B cell (primary cell): ENCODE measurements around the gene IGSF3. TPM values are rescaled to one million over a fixed set of nuclear protein-coding genes. Genes with fewer than 3 reads are reported as not detected.

Experiments
- ATAC-seq: fragments of 200-7000 bp; cut with Tn5 transposase; one replicate; pipeline ENCODE4 v1.10.0; 2021; ENCODE audit warnings: low read depth, mild to moderate bottlenecking, moderate number of reproducible peaks, moderate library complexity
- CTCF ChIA-PET: fragments of 350-600 bp; sonication (Branson Sonifier 250); formaldehyde crosslinking; loops from one replicate; lab custom pipeline; 2021; ENCODE audit warnings: antibody characterized with exemption, inconsistent platforms; lab: Charles Lee
- POLR2A ChIA-PET: fragments of 350-600 bp; sonication (Branson Sonifier 250); formaldehyde crosslinking; loops from one replicate; lab custom pipeline; 2021; ENCODE audit warnings: antibody characterized with exemption; lab: Charles Lee
- DNase-seq: peaks from one replicate; pipeline ENCODE4 v3.0.0; 2013
- H2AFZ ChIP-seq: 2 replicates; pipeline ENCODE4 v1.6.1; 2012; ENCODE audit warnings: mild to moderate bottlenecking, low read depth, low read length; ENCODE audit not compliant: insufficient read depth, poor library complexity, severe bottlenecking
- H3K27ac ChIP-seq, 2 donors: 1 replicate in 1 of 2; 2 replicates in 1 of 2; pipeline ENCODE4 v1.5.1; 2012 to 2013; ENCODE audit warnings: low read length in 2 of 2, mild to moderate bottlenecking in 2 of 2, moderate library complexity in 1 of 2
- H3K27me3 ChIP-seq, 4 experiments: fragments of 200-600 bp in 1 of 4; sonication (generic) in 1 of 4; replicated peaks in 1 of 4; 1 replicate in 2 of 4; 2 replicates in 2 of 4; pipeline versions ENCODE4 v1.6.1 to v1.7.0; 2013 to 2016; ENCODE audit warnings: low read length in 3 of 4, mild to moderate bottlenecking in 2 of 4, mixed read lengths in 1 of 4, moderate library complexity in 1 of 4; ENCODE audit not compliant: insufficient read depth in 4 of 4, control insufficient read depth in 3 of 4; ENCODE audit errors: control extremely low read depth in 1 of 4
- H3K36me3 ChIP-seq, 2 experiments: replicated peaks in 1 of 2; 1 replicate in 1 of 2; 2 replicates in 1 of 2; pipeline versions ENCODE4 v1.6.1 to v1.7.1; 2013; ENCODE audit warnings: low read length in 1 of 2; ENCODE audit not compliant: insufficient read depth in 2 of 2, control insufficient read depth in 1 of 2; ENCODE audit errors: control extremely low read depth in 1 of 2, extremely low read depth in 1 of 2
- H3K4me1 ChIP-seq, 2 donors: fragments of 200-600 bp in 1 of 2; sonication (generic) in 1 of 2; 1 replicate in 1 of 2; 2 replicates in 1 of 2; pipeline versions ENCODE4 v1.5.1 to v1.6.1; 2013 to 2017; ENCODE audit warnings: low read length in 2 of 2; ENCODE audit not compliant: control insufficient read depth in 2 of 2, insufficient read depth in 2 of 2
- H3K4me2 ChIP-seq: replicated peaks from 2 replicates; pipeline ENCODE3; 2012; ENCODE audit warnings: mild to moderate bottlenecking, low read depth, low read length; ENCODE audit not compliant: poor library complexity, severe bottlenecking
- H3K4me3 ChIP-seq, 5 experiments: fragments of 200-600 bp in 1 of 5; sonication (generic) in 1 of 5; 1 replicate in 3 of 5; 2 replicates in 2 of 5; pipeline versions ENCODE4 v1.5.1 to v1.7.0; 2011 to 2016; ENCODE audit warnings: low read length in 4 of 5, mild to moderate bottlenecking in 4 of 5, low read depth in 2 of 5, control low read depth in 1 of 5, moderate library complexity in 1 of 5; ENCODE audit not compliant: insufficient read depth in 1 of 5; ENCODE audit errors: control extremely low read depth in 1 of 5, extremely low read depth in 1 of 5
- H3K79me2 ChIP-seq: fragments of 200-600 bp; sonication (generic); one replicate; pipeline ENCODE4 v1.6.0; 2016; ENCODE audit warnings: low read length; ENCODE audit not compliant: control insufficient read depth, insufficient read depth
- H3K9ac ChIP-seq: fragments of 200-600 bp; sonication (generic); 2 replicates; pipeline ENCODE4 v1.6.1; 2017; ENCODE audit warnings: mild to moderate bottlenecking, low read length, moderate library complexity
- H3K9me3 ChIP-seq, 3 donors: one replicate each; pipeline versions ENCODE4 v1.6.1 to v1.7.1; 2013; ENCODE audit warnings: low read length in 2 of 3; ENCODE audit not compliant: control insufficient read depth in 2 of 3, insufficient read depth in 1 of 3; ENCODE audit errors: control extremely low read depth in 1 of 3
- H4K20me1 ChIP-seq: 2 replicates; pipeline ENCODE4 v1.6.0; 2012; ENCODE audit warnings: mild to moderate bottlenecking, low read length; ENCODE audit not compliant: insufficient read depth, control insufficient read depth, poor library complexity, severe bottlenecking
- H3K27ac Mint-ChIP-seq: one replicate; pipeline ENCODE4 v1.8.0; 2021; ENCODE audit warnings: mixed read lengths
- H3K27me3 Mint-ChIP-seq: one replicate; pipeline ENCODE4 v1.8.0; 2021; ENCODE audit warnings: mixed read lengths
- H3K4me1 Mint-ChIP-seq: one replicate; pipeline ENCODE4 v1.8.0; 2021; ENCODE audit warnings: mixed read lengths
- H3K4me3 Mint-ChIP-seq: one replicate; pipeline ENCODE4 v1.8.0; 2021; ENCODE audit warnings: mixed read lengths
- H3K9me3 Mint-ChIP-seq: one replicate; pipeline ENCODE4 v1.8.0; 2022; ENCODE audit warnings: mixed read lengths; ENCODE audit not compliant: insufficient read depth
- EZH2 ChIP-seq: IDR thresholded peaks from 2 replicates; pipeline ENCODE4 v1.6.1; 2012; ENCODE audit warnings: borderline replicate concordance, low read depth, mild to moderate bottlenecking, moderate library complexity, low read length; ENCODE audit not compliant: insufficient read depth, poor library complexity, severe bottlenecking
- WGBS: methylation state at CpG from one replicate; pipeline ENCODE4 v1.1.5; 2013; ENCODE audit warnings: missing lambda C conversion rate; ENCODE audit not compliant: insufficient coverage; 5-methylcytosine and 5-hydroxymethylcytosine counted together
- intact Hi-C: fragments of 100-400 bp; cut with micrococcal nuclease; formaldehyde crosslinking; loops from one replicate; pipeline ENCODE4 v1.10.0; 2022
- polyA plus RNA-seq: library from polyadenylated mRNA; depleted of rRNA; stranded (reverse); fragments of >200 nt; gene quantifications from 2 replicates; pipeline ENCODE4 v1.2.3, GENCODE V29; 2012
- total RNA-seq, 2 donors: library from RNA; stranded (reverse); fragments of 120-200 nt in 1 of 2; gene quantifications; 1 replicate in 1 of 2; 2 replicates in 1 of 2; pipeline versions ENCODE4 v1.2.3 to v1.2.4, GENCODE V29; 2013 to 2022
- TF ChIP-seq, protein P1 (sequence below): fragments of 200-600 bp; IDR thresholded peaks from one replicate; pipeline ENCODE4 v1.8.0; 2022; ENCODE audit warnings: antibody characterized with exemption, mild to moderate bottlenecking

Gene IGSF3
- total and polyA plus RNA-seq, 2 donors (not counting 1 experiment from before 2014, with no cell fraction given) = 0.49 TPM; not detected in 1

DNA sequence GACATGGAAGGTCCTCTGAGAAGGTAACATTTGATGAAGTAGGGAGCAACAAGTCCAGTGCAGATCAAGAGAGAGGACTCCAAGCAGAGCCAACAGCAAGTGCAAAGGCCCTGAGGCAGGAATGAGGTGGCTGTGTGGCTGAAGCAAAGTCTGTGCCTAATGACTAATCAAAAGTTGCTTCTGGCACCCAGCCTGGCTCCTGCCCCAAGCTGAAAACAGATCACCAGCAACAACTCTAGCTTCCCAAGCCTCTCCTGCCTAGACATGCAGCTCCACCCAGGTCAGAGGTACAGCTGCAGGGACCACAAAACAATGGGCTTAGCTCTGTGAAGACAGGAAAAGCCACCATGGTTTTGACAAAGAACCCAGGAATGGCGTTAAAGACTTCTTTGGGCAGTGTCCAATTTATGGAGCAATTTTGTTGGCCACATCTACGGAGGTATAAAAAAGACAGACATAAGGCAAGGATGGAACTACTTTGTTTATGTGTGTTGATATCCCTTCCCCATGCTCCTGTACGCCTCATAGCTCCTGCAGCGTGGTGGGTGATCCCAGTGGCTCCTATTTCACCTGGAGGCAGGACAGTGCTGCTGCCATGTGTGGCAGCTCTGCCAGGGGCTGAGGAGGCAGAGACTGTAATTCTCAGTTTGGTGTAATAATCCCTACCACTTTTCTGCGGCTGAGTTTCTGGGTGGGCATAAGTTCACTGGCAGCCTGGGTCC, 26.4 kb upstream of the IGSF3 start:
- Histone ChIP-seq H4K20me1 (no peaks in the 10 kb centered on the region), H3K27me3 (no peaks in the 10 kb centered on the region), H2AFZ (no peak overlapping the region), H3K9ac (no peak overlapping the region), H3K79me2 (no peaks in the 10 kb centered on the region), H3K4me2 (no peak overlapping the region), H3K27ac (no peak overlapping the region), H3K9me3 (peaks cover 0 to 5% (median 0%) of the 10 kb centered on the region in 3 donors), H3K36me3 (no peaks in the 10 kb centered on the region), H3K4me3 (no peak overlapping the region), H3K4me1 (no peaks in the 10 kb centered on the region)
- Mint-ChIP-seq H3K4me1 (no peaks in the 10 kb centered on the region), H3K9me3 (peaks cover 3% of the 10 kb centered on the region), H3K4me3 (no peak overlapping the region), H3K27ac (no peak overlapping the region), H3K27me3 (peaks cover 19% of the 10 kb centered on the region)
- intact Hi-C loops = no loop called here
- ChIA-PET POLR2A (no interaction called here), CTCF (interaction anchor here (1.9 kb wide), 1 partner anchor 32 kb away, joined by 4 read pairs; no protein-coding TSS in a partner anchor)
- DNase-seq (no peak), ATAC-seq (no peak)
- 97% methylated on average over 5 of the region's 5 CpGs for WGBS
- TF ChIP-seq, protein P1, sequence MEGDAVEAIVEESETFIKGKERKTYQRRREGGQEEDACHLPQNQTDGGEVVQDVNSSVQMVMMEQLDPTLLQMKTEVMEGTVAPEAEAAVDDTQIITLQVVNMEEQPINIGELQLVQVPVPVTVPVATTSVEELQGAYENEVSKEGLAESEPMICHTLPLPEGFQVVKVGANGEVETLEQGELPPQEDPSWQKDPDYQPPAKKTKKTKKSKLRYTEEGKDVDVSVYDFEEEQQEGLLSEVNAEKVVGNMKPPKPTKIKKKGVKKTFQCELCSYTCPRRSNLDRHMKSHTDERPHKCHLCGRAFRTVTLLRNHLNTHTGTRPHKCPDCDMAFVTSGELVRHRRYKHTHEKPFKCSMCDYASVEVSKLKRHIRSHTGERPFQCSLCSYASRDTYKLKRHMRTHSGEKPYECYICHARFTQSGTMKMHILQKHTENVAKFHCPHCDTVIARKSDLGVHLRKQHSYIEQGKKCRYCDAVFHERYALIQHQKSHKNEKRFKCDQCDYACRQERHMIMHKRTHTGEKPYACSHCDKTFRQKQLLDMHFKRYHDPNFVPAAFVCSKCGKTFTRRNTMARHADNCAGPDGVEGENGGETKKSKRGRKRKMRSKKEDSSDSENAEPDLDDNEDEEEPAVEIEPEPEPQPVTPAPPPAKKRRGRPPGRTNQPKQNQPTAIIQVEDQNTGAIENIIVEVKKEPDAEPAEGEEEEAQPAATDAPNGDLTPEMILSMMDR = no peak
- no peak for TF ChIP-seq EZH2

DNA sequence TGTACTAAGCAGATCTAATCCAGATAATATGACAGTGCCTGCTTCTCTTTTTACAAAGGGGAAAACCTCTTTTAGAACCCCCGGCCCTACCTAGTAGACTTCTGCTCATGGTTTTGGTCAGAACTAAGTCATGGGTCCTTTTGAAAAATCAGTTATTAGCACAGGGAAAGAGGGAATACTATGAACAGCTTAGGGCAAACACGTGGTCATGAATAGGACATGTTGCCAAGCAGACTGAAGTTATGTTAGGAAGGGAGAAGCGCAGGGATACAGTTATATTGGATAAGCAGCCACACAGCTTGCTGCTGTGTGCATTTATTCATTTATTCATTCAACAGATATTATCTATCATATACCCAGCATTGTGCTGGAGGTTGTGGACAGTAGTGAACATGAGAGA, 25.3 kb upstream of the IGSF3 start:
- Histone ChIP-seq H3K9me3 (peaks cover 0 to 5% (median 0%) of the 10 kb centered on the region in 3 donors), H3K9ac (no peak overlapping the region), H3K27ac (no peak overlapping the region), H3K4me3 (no peak overlapping the region), H3K36me3 (no peaks in the 10 kb centered on the region), H3K4me1 (no peaks in the 10 kb centered on the region), H3K4me2 (no peak overlapping the region), H3K27me3 (no peaks in the 10 kb centered on the region), H4K20me1 (no peaks in the 10 kb centered on the region), H3K79me2 (no peaks in the 10 kb centered on the region), H2AFZ (no peak overlapping the region)
- TF ChIP-seq, protein P1 = no peak
- no peak for TF ChIP-seq EZH2
- DNase-seq = no peak
- 80% methylated on average over 1 of the region's 3 CpGs for WGBS
- peaks cover 3% of the 10 kb centered on the region for H3K9me3 Mint-ChIP-seq
- H3K4me3 Mint-ChIP-seq = no peak overlapping the region
- intact Hi-C loops = no loop called here
- ChIA-PET POLR2A (no interaction called here), CTCF (interaction anchor here (1.9 kb wide), 1 partner anchor 33 kb away, joined by 4 read pairs; no protein-coding TSS in a partner anchor)
- no peak overlapping the region for H3K27ac Mint-ChIP-seq
- ATAC-seq = no peak
- peaks cover 19% of the 10 kb centered on the region for H3K27me3 Mint-ChIP-seq
- no peaks in the 10 kb centered on the region for H3K4me1 Mint-ChIP-seq
